Omental fat pad (tissue), 4 donors: ENCODE measurements around the gene TBC1D4. TPM values are rescaled to one million over a fixed set of nuclear protein-coding genes. Genes with fewer than 3 reads are reported as not detected.

Experiments
- ATAC-seq: fragments of 150-250 bp; one replicate; pipeline ENCODE4 v1.9.1; 2016; ENCODE audit warnings: mild to moderate bottlenecking, moderate library complexity; ENCODE audit not compliant: low FRiP score
- DNase-seq: peaks from one replicate; pipeline ENCODE4 v3.0.0-alpha.2; 2019; ENCODE audit warnings: low spot score
- total RNA-seq, 4 donors: library from RNA; depleted of rRNA; stranded (reverse); fragments of >200 nt; gene quantifications; one replicate each; pipeline ENCODE4 v1.1.0, GENCODE V29; 2016
- TF ChIP-seq, protein P1 (sequence below), 3 donors: fragments of 450-650 bp; IDR thresholded peaks; one replicate each; pipeline ENCODE4 v1.5.1; 2016 to 2017; ENCODE audit warnings: antibody characterized with exemption in 3 of 3, mild to moderate bottlenecking in 3 of 3, moderate library complexity in 2 of 3

The TBC1D4 gene
- total RNA-seq, 4 donors from 2014 or later = 24.7 to 55.1 (median 39.2) TPM

DNA sequence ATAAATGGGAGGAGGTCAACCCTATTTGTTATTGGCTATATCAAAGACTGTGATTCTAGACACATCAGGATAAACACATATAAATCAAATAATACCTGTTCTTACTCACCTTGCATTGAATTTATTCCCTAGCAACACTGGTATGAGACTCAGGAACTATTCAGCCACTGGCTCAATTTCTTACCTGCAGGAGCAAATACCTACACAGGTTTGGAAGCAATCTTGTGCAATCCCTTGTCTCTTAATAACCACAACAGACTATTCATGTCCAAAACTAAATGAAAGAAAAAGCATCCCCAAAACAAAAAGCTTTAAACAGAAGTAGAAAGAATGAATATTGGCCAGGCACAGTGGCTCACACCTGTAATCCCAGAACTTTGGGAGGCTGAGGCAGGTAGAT lies 55.5 kb downstream of the TBC1D4 start:
- TF ChIP-seq, protein P1, sequence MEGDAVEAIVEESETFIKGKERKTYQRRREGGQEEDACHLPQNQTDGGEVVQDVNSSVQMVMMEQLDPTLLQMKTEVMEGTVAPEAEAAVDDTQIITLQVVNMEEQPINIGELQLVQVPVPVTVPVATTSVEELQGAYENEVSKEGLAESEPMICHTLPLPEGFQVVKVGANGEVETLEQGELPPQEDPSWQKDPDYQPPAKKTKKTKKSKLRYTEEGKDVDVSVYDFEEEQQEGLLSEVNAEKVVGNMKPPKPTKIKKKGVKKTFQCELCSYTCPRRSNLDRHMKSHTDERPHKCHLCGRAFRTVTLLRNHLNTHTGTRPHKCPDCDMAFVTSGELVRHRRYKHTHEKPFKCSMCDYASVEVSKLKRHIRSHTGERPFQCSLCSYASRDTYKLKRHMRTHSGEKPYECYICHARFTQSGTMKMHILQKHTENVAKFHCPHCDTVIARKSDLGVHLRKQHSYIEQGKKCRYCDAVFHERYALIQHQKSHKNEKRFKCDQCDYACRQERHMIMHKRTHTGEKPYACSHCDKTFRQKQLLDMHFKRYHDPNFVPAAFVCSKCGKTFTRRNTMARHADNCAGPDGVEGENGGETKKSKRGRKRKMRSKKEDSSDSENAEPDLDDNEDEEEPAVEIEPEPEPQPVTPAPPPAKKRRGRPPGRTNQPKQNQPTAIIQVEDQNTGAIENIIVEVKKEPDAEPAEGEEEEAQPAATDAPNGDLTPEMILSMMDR (IDR thresholded peaks at IDR 0.05) = no peak
- ATAC-seq (no peak), DNase-seq (no peak)

GRCh38 chr13:75425216-75426009 lies 56.6 kb downstream of the TBC1D4 start:
- ATAC-seq = no peak

DNA sequence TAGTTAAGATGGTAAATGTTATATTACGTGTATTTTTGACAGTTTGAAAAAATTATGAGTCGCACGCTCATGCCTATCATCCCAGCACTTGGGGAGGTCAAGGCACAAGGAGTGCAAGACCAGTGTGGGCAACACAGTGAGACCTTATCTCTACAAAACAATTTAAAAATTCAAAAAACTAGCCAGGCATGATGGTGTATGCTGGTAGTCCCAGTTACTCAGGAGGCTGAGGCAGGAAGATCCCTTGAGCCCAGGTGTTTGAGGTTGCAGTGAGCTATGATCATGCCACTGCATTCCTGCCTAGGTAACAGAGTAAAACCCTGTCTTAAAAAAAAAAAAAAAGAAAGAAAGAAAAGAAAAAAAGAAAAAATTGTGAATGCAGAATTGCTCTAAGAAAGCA lies 58.0 kb downstream of the TBC1D4 start:
- ATAC-seq = no peak
- no peak for DNase-seq
- TF ChIP-seq, protein P1 (IDR thresholded peaks at IDR 0.05) = no peak

More at GRCh38 chr13:75425216-75426009, 56.6 kb downstream of the TBC1D4 start:
- TF ChIP-seq, protein P1 (IDR thresholded peaks at IDR 0.05) = no peak
- DNase-seq = no peak

GRCh38 chr13:75422028-75422427 lies 59.9 kb downstream of the TBC1D4 start:
- TF ChIP-seq, protein P1 (IDR thresholded peaks at IDR 0.05) = no peak
- ATAC-seq (no peak), DNase-seq (no peak)

- DNase-seq (no peak), ATAC-seq (no peak)
- TF ChIP-seq, protein P1 (IDR thresholded peaks at IDR 0.05) = no peak
Observed at GRCh38 chr13:75421133-75421532, 60.8 kb downstream of the TBC1D4 start.

GRCh38 chr13:75419656-75420055 lies 62.3 kb downstream of the TBC1D4 start:
- ATAC-seq (no peak), DNase-seq (no peak)
- TF ChIP-seq, protein P1 (IDR thresholded peaks at IDR 0.05) = no peak

GRCh38 chr13:75418997-75419396 lies 63.0 kb downstream of the TBC1D4 start:
- no peak for DNase-seq
- no peak for ATAC-seq
- TF ChIP-seq, protein P1 (IDR thresholded peaks at IDR 0.05) = no peak
